ENCODE results near the gene NR6A1.

NR6A1 gene

DNA sequence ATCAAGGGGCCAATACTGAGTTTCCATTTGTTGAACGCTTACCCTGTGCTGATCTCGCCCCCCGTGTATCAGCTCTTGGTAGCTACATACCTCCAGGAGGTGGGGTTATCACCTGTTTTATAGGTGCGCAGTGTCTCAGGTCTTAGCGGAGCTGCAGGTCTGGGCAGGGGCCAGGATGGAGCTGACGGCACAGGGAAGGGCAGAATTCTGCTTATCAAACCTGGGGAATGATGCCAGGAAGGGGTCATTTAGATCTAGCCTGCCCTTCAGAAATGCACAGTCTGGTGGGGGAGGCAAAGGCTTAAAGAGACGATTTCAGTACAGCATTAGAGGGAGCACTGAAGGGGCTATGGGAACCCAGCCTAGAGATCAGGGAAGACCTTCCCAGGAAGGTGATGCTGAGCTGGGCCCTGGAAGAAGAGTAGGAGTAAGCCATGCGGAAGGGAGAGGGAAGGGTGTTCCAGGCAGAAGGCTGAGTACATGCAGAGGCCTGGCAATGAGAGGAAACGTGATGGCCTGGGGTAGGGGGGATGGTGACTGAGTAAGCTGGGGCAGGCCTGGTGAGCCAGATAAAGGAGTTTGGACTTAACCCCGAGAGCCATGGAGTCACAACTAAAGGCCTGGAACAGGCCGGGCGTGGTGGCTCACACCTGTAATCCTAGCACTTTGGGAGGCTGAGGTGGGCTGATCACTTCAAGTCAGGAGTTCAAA lies 37.3 kb upstream of the NR6A1 start:
- TF ChIP-seq, protein P1, sequence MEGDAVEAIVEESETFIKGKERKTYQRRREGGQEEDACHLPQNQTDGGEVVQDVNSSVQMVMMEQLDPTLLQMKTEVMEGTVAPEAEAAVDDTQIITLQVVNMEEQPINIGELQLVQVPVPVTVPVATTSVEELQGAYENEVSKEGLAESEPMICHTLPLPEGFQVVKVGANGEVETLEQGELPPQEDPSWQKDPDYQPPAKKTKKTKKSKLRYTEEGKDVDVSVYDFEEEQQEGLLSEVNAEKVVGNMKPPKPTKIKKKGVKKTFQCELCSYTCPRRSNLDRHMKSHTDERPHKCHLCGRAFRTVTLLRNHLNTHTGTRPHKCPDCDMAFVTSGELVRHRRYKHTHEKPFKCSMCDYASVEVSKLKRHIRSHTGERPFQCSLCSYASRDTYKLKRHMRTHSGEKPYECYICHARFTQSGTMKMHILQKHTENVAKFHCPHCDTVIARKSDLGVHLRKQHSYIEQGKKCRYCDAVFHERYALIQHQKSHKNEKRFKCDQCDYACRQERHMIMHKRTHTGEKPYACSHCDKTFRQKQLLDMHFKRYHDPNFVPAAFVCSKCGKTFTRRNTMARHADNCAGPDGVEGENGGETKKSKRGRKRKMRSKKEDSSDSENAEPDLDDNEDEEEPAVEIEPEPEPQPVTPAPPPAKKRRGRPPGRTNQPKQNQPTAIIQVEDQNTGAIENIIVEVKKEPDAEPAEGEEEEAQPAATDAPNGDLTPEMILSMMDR (IDR thresholded peaks at IDR 0.05; ENCODE audit: low read depth, low read length) = no peak
- DNase-seq = no peak
- Histone ChIP-seq H3K4me1 (no peaks in the 10 kb centered on the region), H3K9me3 (no peaks in the 10 kb centered on the region), H3K4me3 (ENCODE audit: low read depth, low read length) (no peak overlapping the region), H3K27me3 (no peaks in the 10 kb centered on the region), H3K36me3 (no peaks in the 10 kb centered on the region)

GRCh38 chr9:124805186-124805585 lies 34.1 kb upstream of the NR6A1 start:
- Histone ChIP-seq H3K36me3 (no peaks in the 10 kb centered on the region), H3K4me1 (no peaks in the 10 kb centered on the region), H3K9me3 (no peaks in the 10 kb centered on the region), H3K27me3 (no peaks in the 10 kb centered on the region), H3K4me3 (ENCODE audit: low read depth, low read length) (no peak overlapping the region)
- no peak for DNase-seq
- TF ChIP-seq, protein P1 (IDR thresholded peaks at IDR 0.05; ENCODE audit: low read depth, low read length) = no peak

DNA sequence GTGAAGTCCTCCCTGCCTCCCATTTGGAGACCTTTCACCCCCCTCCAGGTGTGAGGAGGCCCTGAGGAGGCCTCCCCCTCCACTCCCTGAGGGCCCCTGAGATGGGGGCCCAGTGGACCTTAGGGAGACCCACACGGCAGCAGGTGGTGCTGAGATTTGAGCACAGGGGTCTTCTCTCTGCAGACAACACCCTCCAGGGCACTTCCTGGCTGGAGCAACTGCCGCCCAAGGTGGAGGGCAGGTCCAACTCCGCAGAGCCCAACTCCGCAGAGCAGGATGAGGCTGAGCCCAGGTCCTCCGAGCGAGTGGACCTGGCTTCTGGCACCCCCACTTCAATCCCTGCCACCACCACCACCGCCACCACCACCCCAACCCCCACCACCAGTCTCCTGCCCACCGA lies 32.8 kb upstream of the NR6A1 start:
- H3K9me3 ChIP-seq = no peaks in the 10 kb centered on the region
- TF ChIP-seq, protein P1 (IDR thresholded peaks at IDR 0.05; ENCODE audit: low read depth, low read length) = no peak
- no peaks in the 10 kb centered on the region for H3K4me1 ChIP-seq
- no peaks in the 10 kb centered on the region for H3K36me3 ChIP-seq
- DNase-seq = no peak
- H3K27me3 ChIP-seq = no peaks in the 10 kb centered on the region
- H3K4me3 ChIP-seq (ENCODE audit: low read depth, low read length) = no peak overlapping the region

- Histone ChIP-seq H3K4me3 (ENCODE audit: low read depth, low read length) (no peak overlapping the region), H3K4me1 (no peaks in the 10 kb centered on the region), H3K27me3 (no peaks in the 10 kb centered on the region), H3K9me3 (no peaks in the 10 kb centered on the region), H3K36me3 (no peaks in the 10 kb centered on the region)
- TF ChIP-seq, protein P1 (IDR thresholded peaks at IDR 0.05; ENCODE audit: low read depth, low read length) = no peak
- no peak for DNase-seq
Measured at GRCh38 chr9:124802426-124802825, 31.3 kb upstream of the NR6A1 start.

- no peak for DNase-seq
- no peaks in the 10 kb centered on the region for H3K4me1 ChIP-seq
- H3K4me3 ChIP-seq (ENCODE audit: low read depth, low read length) = no peak overlapping the region
- H3K27me3 ChIP-seq = no peaks in the 10 kb centered on the region
- TF ChIP-seq, protein P1 (IDR thresholded peaks at IDR 0.05; ENCODE audit: low read depth, low read length) = no peak
- no peaks in the 10 kb centered on the region for H3K9me3 ChIP-seq
- H3K36me3 ChIP-seq = no peaks in the 10 kb centered on the region
Measured at GRCh38 chr9:124801356-124801755, 30.2 kb upstream of the NR6A1 start.
